Fibroblast of lung (primary cell): ENCODE measurements around the gene ARRDC1.

Experiments used
- CTCF ChIP-seq, 2 donors: IDR thresholded peaks in 1 of 2; conservative IDR thresholded peaks in 1 of 2; 1 replicate in 1 of 2; 2 replicates in 1 of 2; pipeline ENCODE4 v1.5.1; 2011 to 2012; ENCODE audit warnings: low read length in 2 of 2, control low read depth in 1 of 2, inconsistent platforms in 1 of 2, low read depth in 1 of 2, mild to moderate bottlenecking in 1 of 2
- EZH2 ChIP-seq: IDR thresholded peaks from 2 replicates; pipeline ENCODE4 v1.5.1; 2012; ENCODE audit warnings: low read length, control low read depth, mild to moderate bottlenecking; ENCODE audit errors: missing control alignments

GRCh38 chr9:137582286-137582860 lies 23.1 kb upstream of the ARRDC1 start:
- TF ChIP-seq CTCF (conservative IDR thresholded peaks at IDR 0.05 in 1 of 2, IDR thresholded peaks at IDR 0.05 in 1 of 2; ENCODE audit: low read depth in 1 of 2, low read length in 2 of 2) (peak; percentile 6 to 24), EZH2 (no peak)
